IPS-18a (cell line): Measurements from ENCODE around the gene NFATC2.

Experiments
- H3K27ac ChIP-seq: one replicate; pipeline ENCODE4 v1.5.1; 2013; ENCODE audit warnings: low read length
- H3K27me3 ChIP-seq: one replicate; pipeline ENCODE4 v1.6.1; 2013; ENCODE audit warnings: mild to moderate bottlenecking, low read length; ENCODE audit not compliant: control insufficient read depth, insufficient read depth
- H3K36me3 ChIP-seq: one replicate; pipeline ENCODE4 v1.6.1; 2013; ENCODE audit warnings: low read depth, low read length; ENCODE audit not compliant: control insufficient read depth
- H3K4me1 ChIP-seq: one replicate; pipeline ENCODE4 v1.6.1; 2013; ENCODE audit warnings: low read depth, low read length; ENCODE audit not compliant: control insufficient read depth
- H3K4me3 ChIP-seq: one replicate; pipeline ENCODE4 v1.5.1; 2013; ENCODE audit warnings: low read length
- H3K9ac ChIP-seq: one replicate; pipeline ENCODE4 v1.6.1; 2013; ENCODE audit warnings: mild to moderate bottlenecking, low read length, moderate library complexity
- H3K9me3 ChIP-seq: one replicate; pipeline ENCODE4 v1.6.1; 2013; ENCODE audit warnings: low read depth, low read length; ENCODE audit not compliant: control insufficient read depth

NFATC2 gene

DNA sequence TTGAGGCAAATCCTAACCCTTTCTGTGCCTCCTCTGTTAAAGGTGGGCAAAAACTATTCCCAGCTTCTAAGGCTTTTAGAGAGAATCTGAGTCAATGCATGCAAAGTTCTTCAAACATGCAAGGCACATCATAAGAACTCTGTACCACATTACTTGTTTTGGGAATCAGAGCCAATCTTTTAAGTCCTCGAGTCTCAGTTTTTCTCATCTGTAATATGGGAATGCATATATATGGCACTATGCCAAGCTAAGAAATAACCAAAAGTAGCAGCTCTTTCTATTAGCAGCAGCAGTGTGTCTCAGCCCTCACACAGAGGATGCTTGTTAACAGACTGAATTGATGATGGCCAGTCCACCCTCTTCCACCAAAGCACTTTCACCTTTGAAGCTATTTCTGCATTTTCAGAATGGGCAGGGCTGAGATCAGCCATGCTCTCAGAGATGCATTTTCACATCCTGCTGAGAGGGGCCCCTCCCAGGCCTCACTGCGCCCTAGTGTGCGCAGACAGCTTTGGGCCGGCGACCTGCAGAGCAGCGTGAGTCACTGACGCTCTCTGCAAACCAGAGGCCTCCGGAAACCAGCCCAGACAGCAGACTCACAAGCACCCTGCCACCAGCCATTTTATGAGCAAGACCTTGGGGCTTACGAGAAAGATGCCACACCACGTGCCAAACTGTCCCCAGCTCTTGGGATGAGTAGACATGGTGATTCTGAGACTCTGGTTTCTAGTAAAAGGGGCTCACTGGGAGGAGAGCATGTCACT, 138.0 kb downstream of the NFATC2 start:
- Histone ChIP-seq H3K27me3 (no peaks in the 10 kb centered on the region), H3K9ac (no peak overlapping the region), H3K36me3 (no peaks in the 10 kb centered on the region)

DNA sequence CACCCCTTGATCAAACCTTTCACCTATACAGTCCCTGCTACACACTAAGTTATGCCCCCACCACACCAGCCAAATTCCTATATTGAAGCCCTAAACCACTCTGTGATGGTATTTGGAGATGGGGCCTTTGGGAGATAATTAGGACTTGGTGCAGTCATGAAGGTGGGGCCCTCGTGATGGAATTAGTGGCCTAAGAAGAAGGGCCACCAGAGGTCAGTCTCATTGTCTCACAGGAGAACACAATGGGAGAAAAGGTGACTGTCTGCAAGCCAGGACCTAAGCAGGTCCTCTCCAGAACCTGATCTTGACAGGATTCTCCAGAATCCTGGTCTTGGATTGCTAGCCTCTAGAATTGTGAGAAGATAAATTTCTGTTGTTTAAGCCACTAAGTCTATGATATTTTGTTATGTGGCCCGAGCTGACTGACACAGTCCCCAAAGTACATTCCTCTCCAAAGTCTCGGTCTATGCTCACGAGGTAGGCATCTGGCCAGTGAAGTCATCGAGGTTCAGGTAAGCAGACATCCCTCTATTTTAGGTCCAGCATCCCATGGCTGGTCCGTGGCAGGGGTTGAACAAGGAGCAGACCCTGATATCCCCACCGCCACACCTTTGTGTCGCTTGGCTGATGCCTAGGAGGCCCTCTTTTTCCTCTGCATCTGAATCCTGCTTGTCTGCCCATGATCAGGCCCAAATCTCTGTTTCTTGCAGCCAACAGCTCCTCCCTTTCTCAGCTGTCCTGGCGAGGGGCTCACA, 138.9 kb downstream of the NFATC2 start:
- Histone ChIP-seq H3K36me3 (no peaks in the 10 kb centered on the region), H3K27ac (no peak overlapping the region), H3K9me3 (no peaks in the 10 kb centered on the region), H3K27me3 (no peaks in the 10 kb centered on the region), H3K4me3 (no peak overlapping the region), H3K4me1 (no peaks in the 10 kb centered on the region), H3K9ac (no peak overlapping the region)

More for the DNA sequence above, 138.0 kb downstream of the NFATC2 start:
- no peaks in the 10 kb centered on the region for H3K9me3 ChIP-seq
- no peaks in the 10 kb centered on the region for H3K4me1 ChIP-seq
- no peak overlapping the region for H3K4me3 ChIP-seq
- no peak overlapping the region for H3K27ac ChIP-seq

DNA sequence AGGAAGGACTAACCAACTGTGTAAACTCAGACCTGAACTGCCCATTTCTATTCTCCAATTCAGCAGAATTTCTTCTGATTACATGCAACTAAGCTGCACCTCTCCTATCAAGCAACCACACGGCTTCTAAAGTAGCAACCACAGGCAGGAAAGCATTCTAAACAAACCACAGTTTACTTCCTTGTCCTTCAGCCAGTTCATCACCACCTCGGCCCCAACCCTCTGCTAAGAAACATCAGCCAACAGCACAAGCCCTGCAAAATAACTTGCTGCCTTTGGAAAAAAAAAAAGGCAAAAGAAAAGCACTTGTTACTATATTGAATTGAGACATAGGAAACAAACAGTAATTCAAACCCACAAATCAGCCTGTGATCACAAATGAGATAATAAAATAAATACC, 140.3 kb downstream of the NFATC2 start:
- Histone ChIP-seq H3K36me3 (no peaks in the 10 kb centered on the region), H3K4me1 (peaks cover 4% of the 10 kb centered on the region), H3K4me3 (no peak overlapping the region), H3K9ac (no peak overlapping the region), H3K9me3 (no peaks in the 10 kb centered on the region), H3K27ac (no peak overlapping the region), H3K27me3 (no peaks in the 10 kb centered on the region)

DNA sequence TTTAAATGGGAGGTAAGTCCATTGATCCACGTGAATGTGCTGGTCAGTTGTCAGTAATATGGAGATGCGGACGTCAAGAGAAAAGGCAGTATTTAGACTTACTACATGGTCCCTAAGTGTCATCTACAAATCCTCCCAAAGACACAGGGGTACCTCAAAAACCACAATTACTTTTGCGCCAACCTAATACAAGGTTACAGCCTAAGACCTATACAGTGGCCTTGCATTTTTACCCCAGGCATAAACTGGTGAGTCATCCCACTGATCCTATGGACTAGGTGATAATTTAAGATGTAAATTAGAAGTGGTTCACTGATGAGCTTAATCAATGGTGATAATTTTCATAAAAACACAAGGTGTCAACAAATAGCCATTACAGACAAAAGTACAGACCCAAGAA, 141.0 kb downstream of the NFATC2 start:
- H3K9me3 ChIP-seq = no peaks in the 10 kb centered on the region
- H3K27me3 ChIP-seq = no peaks in the 10 kb centered on the region
- no peak overlapping the region for H3K4me3 ChIP-seq
- H3K9ac ChIP-seq = no peak overlapping the region
- no peaks in the 10 kb centered on the region for H3K36me3 ChIP-seq
- H3K4me1 ChIP-seq = peaks cover 6% of the 10 kb centered on the region
- H3K27ac ChIP-seq = no peak overlapping the region

DNA sequence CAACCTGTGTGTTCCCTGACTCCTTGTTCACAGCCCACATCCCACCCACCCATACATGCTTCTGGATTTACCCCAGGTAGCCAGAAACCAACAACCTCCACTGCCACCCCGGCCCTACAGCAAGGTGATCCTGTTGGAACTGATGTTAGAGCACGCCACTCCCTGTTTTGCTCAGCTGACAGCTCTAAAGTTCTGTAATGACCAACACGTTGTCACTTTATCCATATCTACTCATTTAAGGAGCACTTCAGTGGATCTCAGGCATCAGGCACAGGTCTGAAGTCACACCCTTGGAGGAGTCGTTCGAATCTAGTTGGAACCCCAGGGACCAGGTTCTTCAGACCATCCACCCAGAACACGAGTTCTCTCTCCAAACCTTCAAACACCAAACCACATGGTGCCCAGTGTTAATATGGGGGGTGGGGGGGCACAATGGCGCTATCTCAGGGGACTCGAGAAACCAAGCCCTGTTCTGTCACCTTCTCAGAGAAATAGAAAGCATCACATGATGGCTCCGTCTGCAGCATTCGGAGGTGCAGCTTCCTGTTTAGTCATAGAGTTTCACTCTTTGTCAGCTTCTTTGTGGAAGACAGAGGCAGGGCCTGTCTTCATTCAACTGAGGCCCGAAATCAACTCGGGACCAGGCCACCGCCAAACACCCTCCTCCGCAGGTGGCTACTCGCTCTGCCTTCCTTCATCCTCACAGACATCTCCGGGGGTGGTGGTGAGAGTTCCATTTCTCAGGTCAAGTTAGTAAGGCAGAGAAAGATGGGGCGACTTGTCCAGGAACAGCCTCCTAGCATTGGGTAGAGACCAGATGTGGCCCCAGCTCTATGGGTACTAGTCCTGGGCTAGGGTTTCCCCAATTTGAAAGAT, 142.2 kb downstream of the NFATC2 start:
- peaks cover 6% of the 10 kb centered on the region for H3K4me1 ChIP-seq
- no peaks in the 10 kb centered on the region for H3K36me3 ChIP-seq
- no peak overlapping the region for H3K4me3 ChIP-seq
- H3K9me3 ChIP-seq = no peaks in the 10 kb centered on the region
- no peak overlapping the region for H3K27ac ChIP-seq
- H3K9ac ChIP-seq = no peak overlapping the region
- H3K27me3 ChIP-seq = no peaks in the 10 kb centered on the region

DNA sequence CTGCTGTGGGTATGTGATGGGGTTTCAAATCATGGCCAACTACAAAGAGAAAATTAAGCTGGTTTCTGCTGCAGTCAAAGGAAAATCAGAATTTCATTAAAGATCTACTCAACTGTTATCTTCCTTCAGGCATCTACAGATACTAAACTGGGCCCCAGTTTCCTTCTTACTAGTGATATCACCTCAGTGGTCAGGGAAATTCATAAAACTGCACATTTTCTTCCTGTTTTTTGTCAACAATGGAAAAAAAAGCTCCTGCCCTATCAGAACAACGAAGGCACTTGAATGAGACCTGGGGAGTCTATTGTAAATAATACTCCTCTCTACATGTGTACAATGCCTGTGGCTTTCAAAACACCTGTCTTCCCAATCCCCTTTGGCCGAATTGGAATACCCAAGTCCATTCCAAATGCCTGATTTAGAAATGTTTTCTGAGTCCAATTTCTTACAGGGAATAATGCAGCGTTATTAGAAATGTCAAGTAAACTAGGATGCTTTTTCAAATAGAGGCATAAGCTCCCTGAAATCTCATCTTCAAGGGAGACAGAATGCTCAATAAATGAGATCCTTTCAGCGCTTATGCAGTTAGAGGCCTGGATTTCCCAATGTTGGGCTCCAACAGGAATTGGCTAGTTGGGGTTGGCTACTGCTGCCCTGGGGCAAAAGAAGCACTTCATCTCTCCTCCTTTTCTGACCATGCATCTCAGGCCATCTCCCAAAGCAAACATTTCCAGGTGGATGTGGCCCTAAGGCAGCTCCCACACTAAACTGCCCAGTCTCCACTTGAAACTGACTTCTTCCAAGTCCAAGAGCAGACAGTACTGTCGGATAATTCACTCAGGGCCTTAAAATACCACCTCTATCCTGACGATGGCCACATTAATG, 143.3 kb downstream of the NFATC2 start:
- H3K27ac ChIP-seq = no peak overlapping the region

DNA sequence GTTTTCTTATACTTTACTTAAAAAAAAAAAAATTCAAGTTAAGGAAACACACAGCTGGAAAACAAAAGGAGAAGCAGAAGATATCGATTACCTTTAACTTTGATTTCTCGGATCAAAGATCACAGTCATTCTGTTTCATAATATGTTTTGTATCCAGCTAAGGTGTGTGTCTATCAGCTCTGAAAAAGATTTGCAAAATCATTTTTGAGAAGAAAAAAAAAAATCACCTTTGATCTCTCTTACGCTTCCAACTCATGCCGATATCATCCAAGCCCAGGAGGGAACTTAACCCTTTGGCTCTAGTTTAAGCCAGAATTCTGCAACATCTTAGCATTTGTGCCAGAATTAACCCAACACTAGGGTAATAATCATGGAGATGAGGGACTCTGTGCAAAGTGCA, 144.0 kb downstream of the NFATC2 start:
- Histone ChIP-seq H3K4me1 (peaks cover 9% of the 10 kb centered on the region), H3K27ac (no peak overlapping the region), H3K9me3 (no peaks in the 10 kb centered on the region), H3K4me3 (no peak overlapping the region), H3K9ac (no peak overlapping the region), H3K36me3 (no peaks in the 10 kb centered on the region), H3K27me3 (no peaks in the 10 kb centered on the region)

More for the DNA sequence above, 143.3 kb downstream of the NFATC2 start:
- Histone ChIP-seq H3K9ac (no peak overlapping the region), H3K9me3 (no peaks in the 10 kb centered on the region), H3K4me3 (no peak overlapping the region), H3K36me3 (no peaks in the 10 kb centered on the region), H3K4me1 (peaks cover 6% of the 10 kb centered on the region), H3K27me3 (no peaks in the 10 kb centered on the region)

DNA sequence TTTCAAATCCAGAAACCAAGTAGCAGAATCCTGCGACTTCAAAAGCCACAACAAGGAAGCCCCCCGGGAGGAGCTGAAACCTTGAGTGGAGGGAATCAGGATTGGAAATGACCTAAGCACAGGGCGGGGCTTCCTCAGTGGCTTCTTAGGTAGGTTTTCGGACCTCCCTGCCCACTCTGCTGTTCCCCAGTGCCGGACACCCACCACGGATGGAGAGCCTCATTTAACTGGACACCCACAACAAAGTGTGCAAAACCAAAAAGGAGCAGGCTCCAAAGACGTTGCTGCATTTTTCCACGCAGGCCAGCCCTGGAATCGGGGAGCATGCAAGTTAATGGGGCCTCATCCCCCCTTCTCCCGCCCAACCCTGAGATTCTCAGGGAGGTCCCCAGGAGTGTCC, 144.4 kb downstream of the NFATC2 start:
- Histone ChIP-seq H3K27me3 (no peaks in the 10 kb centered on the region), H3K36me3 (no peaks in the 10 kb centered on the region), H3K9ac (no peak overlapping the region), H3K27ac (no peak overlapping the region), H3K9me3 (no peaks in the 10 kb centered on the region), H3K4me1 (peaks cover 13% of the 10 kb centered on the region), H3K4me3 (no peak overlapping the region)

DNA sequence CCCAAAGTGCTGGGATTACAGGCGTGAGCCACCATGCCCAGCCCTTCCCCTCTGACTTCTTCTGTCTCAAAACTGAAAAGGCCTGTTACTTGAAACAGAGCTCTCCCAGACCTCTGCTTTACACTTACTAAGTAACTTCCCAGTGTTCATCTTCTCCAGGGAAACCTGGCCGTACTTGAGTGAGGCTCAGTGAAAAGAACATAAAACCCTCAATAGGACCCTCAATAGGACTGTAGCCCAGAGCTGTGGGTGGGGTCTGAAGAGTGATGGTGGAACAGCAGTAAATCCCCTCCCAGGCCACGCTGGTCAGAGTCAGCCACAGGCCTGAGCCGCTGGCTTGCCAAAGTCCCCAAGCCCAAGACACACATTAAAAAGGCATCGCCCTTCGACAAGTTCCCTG, 145.4 kb downstream of the NFATC2 start:
- Histone ChIP-seq H3K4me3 (no peak overlapping the region), H3K27ac (no peak overlapping the region), H3K36me3 (no peaks in the 10 kb centered on the region), H3K27me3 (no peaks in the 10 kb centered on the region), H3K9ac (no peak overlapping the region), H3K9me3 (no peaks in the 10 kb centered on the region), H3K4me1 (peaks cover 13% of the 10 kb centered on the region)

DNA sequence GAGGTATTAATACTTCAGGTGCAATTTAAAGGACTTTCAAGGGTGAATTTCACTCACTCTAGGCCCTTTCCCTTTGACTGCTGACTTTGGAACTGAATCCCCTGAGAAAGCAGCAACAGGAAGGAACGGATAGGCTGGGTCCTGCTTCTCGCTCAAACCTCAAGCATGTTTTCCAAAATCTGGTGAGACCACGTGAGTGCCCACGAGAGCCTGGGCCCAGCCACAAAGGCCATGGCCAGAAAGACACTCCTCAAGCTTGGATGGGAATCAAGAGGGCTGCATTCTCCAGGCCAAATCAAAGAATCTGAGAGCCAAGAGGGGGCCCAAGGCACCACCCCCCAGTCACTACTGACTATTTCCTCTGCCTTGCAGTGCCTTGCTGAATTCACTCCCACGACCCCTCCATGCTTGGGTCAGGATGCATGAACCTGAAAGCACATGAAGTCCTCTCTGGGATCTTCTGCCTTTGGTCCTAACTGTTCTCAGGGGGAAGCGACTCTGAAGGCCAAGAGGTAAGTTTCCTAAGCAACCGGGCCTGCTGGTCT, 146.1 kb downstream of the NFATC2 start:
- Histone ChIP-seq H3K4me3 (no peak overlapping the region), H3K27me3 (no peaks in the 10 kb centered on the region), H3K9ac (no peak overlapping the region), H3K27ac (no peak overlapping the region), H3K4me1 (peaks cover 13% of the 10 kb centered on the region), H3K9me3 (no peaks in the 10 kb centered on the region), H3K36me3 (no peaks in the 10 kb centered on the region)
